Renal pelvis (tissue), 4 donors: ENCODE measurements around the gene FRAS1. TPM values are rescaled to one million over a fixed set of nuclear protein-coding genes. Genes with fewer than 3 reads are reported as not detected.
"Not testable (repeated sequence)": the region's sequence is repeated elsewhere in the genome, so short reads cannot be mapped to it uniquely, and the experiment has no call there.

Experiments used
- DNase-seq: peaks from one replicate; pipeline ENCODE4 v3.0.0-alpha.2; 2013
- polyA plus RNA-seq, 3 donors: library from polyadenylated mRNA; unstranded; fragments of 120-200 nt; gene quantifications; one replicate each; pipeline ENCODE4 v1.2.1, GENCODE V29; 2013; ENCODE audit not compliant: insufficient read length in 3 of 3

The FRAS1 gene
- polyA plus RNA-seq, 3 donors: 84.7 to 103 (median 102) TPM

- no peak for DNase-seq
These were observed 150.4 kb downstream of the FRAS1 start for GRCh38 chr4:78207541-78207940.

- DNase-seq: no peak
These were observed 150.8 kb downstream of the FRAS1 start for GRCh38 chr4:78207951-78208350.

- DNase-seq: not testable (repeated sequence)
These were observed 151.8 kb downstream of the FRAS1 start for GRCh38 chr4:78208896-78209295.

GRCh38 chr4:78210694-78211410 is 153.7 kb downstream of the FRAS1 start:
- DNase-seq: no peak

GRCh38 chr4:78213218-78213617 is 156.1 kb downstream of the FRAS1 start:
- DNase-seq: no peak

DNA sequence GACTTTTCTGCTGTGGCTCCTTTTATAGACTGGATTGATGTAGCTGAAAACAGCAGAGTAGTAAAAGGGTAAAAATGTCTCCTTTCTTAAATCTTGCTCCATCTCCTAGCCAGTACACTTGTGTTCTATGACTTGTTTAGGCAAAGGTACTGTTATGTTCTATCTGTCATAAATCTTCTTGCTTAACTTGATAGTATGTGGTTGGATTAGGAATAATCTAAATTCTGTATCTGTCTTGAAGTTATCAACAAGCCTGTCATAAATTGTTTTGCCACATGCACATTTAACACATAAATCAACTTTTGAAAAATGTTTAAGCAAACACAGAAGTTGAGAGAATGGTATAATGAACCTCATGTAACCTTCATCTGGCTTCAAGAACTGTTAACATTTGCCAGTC is 157.0 kb downstream of the FRAS1 start:
- DNase-seq: no peak

DNA sequence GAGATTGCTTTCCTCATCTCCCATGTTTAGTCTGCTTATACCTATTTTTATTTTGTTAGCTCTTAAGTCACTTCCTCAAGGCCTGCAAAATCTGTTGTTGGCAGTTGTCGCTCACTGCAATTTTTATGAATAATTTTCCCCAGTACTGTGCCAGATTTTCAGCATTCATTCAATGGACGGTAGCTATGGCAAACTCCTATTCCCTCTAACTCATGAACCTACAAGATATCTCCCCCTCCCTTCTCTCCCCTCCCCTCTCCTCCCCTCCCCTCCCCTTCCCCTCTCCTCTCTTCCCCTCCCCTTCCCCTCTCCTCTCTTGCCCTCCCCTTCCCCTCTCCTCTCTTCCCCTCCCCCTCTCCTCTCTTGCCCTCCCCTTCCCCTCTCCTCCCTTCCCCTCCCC is 160.4 kb downstream of the FRAS1 start:
- no peak for DNase-seq

- DNase-seq: no peak
These were observed 161.1 kb downstream of the FRAS1 start for GRCh38 chr4:78218260-78218659.

DNA sequence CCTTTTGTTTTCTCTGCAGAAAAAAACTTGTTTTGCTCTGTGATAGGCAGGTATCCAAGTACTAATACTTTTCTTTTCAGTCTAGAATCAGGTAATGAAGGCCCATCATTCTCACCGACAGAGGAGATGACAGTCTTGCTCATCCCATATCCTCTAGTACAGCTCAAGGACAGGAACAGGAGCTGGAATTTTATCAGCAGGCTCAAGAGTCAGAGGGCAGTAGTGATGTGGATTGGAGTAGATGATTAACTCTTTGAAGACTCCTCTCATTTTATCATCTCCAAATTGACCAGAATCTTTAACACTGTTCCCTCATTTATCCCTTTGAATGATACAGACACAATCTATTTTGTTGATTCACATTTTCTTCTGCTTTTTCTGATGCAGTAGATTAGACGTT is 162.7 kb downstream of the FRAS1 start:
- no peak for DNase-seq

- no peak for DNase-seq
These were observed 163.2 kb downstream of the FRAS1 start for GRCh38 chr4:78220283-78220682.

DNA sequence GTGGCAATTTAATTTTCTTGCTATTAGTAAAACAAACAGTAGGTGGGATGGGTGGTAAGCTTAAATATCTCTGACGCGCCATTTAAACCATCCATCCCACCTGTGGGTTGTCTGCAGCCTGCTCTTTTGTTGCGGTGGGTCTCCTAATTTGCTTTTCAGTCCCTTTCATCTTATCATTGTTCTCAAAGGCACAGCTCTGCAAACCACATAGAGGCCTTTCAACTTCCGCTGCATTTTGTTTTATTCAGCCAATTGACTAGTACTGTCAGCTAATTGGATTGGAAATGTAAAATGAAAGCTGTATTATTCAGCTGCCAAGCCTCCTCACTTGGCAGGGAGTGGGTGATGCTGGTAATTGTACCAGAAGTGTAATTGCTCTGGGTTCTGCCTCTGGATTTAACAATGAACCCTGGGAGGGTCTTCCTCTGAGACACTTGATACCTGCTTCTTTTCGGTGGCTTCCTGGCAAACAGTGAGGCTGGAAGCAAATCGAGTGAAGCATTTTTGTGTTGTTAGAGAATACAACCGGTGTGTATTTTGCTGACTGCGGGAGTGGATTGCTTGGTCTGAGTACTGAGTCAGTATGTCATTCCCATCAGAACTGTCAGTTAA is 165.6 kb downstream of the FRAS1 start:
- DNase-seq: peak; percentile 33

GRCh38 chr4:78225236-78225635 is 168.1 kb downstream of the FRAS1 start:
- no peak for DNase-seq

GRCh38 chr4:78226279-78226678 is 169.2 kb downstream of the FRAS1 start:
- no peak for DNase-seq

- no peak for DNase-seq
These were observed 170.4 kb downstream of the FRAS1 start for GRCh38 chr4:78227411-78228057.

DNA sequence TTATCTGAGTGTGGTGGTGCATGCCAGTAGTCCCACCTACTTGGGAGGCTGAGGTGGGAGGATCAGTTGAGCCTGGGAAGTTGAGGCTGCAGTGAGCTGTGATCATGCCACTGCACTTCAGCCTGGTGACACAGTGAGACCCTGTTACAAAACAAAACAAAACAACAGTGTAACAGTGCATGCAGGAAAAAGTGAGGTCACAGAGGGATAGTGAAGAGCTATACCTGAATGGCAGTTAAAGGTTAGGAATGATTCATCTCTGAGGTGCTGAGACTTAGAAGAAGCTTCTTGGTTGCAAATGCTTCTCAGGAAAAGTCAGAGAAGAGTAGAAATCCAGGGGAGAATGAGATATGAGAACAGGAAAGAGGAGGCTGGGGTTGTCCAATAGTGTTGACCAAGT is 178.7 kb downstream of the FRAS1 start:
- no peak for DNase-seq

DNA sequence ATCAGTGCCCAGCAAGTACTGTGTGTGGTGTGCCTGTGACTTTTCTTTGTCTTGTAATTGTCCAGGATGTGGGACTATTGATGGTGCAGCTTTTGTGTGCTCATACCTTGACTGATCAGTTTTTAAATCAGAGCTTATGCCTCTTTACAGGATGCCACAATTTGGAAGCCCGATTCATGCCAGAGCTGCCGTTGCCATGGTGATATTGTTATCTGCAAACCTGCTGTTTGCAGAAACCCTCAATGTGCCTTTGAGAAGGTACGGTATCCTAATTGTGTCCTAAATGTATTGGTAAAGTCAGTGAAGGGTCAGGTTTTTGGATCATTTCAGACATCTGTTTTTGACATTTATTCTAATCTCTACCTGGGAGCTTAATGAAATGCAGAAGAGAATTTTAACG is 180.2 kb downstream of the FRAS1 start:
- no peak for DNase-seq

- DNase-seq: no peak
These were observed 184.9 kb downstream of the FRAS1 start for GRCh38 chr4:78242071-78242470.

DNA sequence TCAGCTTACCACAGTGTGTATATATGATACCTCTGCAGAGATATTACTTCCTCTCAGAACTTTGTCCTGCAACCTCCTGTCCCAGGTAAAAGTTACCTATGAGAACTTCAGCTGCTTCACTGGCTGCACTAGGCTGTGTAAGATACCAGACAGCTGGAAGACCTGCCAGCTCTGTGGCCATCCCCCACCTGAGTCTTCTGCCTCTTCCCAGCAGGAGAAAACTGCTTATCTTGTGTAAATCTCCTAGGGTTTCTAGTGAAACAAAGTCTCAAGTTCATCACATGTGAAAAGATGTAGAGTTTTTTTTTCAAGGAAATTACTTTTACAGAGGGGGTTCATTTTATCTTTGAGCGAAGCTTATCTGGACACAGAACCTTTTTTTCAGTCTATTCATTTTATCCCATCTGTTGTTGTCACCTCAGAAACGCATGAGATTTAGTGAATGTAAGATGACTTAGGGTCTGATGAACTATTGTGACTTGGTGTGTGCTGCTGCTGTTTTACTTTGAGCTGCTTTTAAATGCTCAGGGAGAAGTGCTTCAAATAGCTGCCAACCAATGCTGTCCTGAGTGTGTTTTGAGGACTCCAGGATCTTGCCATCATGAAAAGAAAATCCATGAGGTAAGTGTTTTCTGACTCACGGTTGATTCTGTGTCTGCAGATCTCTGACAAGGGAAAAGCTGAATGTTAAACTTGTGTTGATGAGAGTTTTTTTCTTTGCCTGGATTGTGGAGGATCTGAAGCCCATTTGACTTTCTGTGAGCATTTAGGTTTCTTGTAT is 187.8 kb downstream of the FRAS1 start:
- DNase-seq: peak; percentile 11

GRCh38 chr4:78247536-78248285 is 190.6 kb downstream of the FRAS1 start:
- DNase-seq: peak; percentile 42

DNA sequence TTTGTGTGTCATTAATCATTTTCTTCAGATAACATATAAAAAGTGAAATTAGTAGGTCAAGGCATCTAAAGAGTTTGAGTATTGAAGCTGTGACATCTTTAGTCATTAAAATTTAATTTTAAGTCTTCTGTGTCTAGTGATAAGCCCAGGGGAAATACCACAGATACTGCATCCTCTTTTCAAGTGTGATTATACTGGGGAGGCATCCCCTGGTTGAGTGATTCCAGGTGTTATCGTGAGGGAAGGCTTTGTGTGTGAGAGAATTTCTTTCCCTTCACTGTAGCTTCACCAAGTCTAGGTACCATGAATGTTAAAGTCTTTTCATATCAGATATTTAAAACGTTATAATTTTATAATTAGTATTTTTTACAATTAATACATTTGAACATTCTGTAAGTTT is 193.4 kb downstream of the FRAS1 start:
- DNase-seq: no peak

DNA sequence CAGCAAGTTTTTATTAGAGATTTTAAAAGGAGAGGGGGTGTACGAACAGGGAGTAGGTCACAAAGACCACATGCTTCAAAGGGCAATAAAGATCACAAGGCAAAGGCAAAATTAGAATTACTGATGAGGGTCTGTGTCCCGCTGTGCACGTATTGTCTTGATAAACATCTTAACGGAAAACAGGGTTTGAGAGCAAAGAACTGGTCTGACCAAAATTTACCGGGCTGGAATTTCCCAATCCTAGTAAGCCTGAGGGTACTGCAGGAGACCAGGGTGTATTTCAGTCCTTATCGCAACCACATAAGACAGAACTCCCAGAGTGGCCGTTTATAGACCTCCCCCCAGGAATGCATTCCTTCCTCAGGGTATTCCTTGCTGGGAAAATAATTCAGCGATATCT is 195.7 kb downstream of the FRAS1 start:
- DNase-seq: not testable (repeated sequence)

- DNase-seq: no peak
These were observed 197.8 kb downstream of the FRAS1 start for GRCh38 chr4:78254893-78255292.
